NT2/D1 (cell line): ENCODE results near the gene RTN4R.

Experiments used
- YY1 ChIP-seq: IDR thresholded peaks from 2 replicates; pipeline ENCODE4 v1.6.1; 2011; ENCODE audit not compliant: insufficient read length, insufficient read depth
- ZNF274 ChIP-seq: IDR thresholded peaks from 2 replicates; pipeline ENCODE4 v1.6.1; 2011; ENCODE audit warnings: mild to moderate bottlenecking, low read depth, low read length

- TF ChIP-seq YY1 (no peak), ZNF274 (no peak)
Observed at GRCh38 chr22:20199906-20200305, 68.2 kb downstream of the RTN4R start.
